Upper lobe of left lung (tissue), 6 donors: ENCODE data around the gene ZNRF1. TPM values are rescaled to one million over a fixed set of nuclear protein-coding genes. Genes with fewer than 3 reads are reported as not detected.

Experiments
- ATAC-seq, 2 donors: fragments of 200-7000 bp; cut with Tn5 transposase; one replicate each; pipeline ENCODE4 v1.9.1; 2022; ENCODE audit warnings: mild to moderate bottlenecking in 2 of 2, moderate library complexity in 2 of 2; ENCODE audit not compliant: low FRiP score in 2 of 2
- DNase-seq, 2 donors: peaks; one replicate each; pipeline ENCODE4 v3.0.0-alpha.2; 2019 to 2020
- H3K27ac ChIP-seq, 4 donors: fragments of 200-600 bp; sonication (generic); one replicate each; pipeline ENCODE4 v1.5.1; 2016 to 2019
- H3K27me3 ChIP-seq, 4 donors: fragments of 200-600 bp; sonication (generic); one replicate each; pipeline ENCODE4 v1.5.1; 2017 to 2019
- H3K36me3 ChIP-seq, 4 donors: fragments of 200-600 bp; sonication (generic); one replicate each; pipeline ENCODE4 v1.5.1; 2016 to 2019
- H3K4me1 ChIP-seq, 4 donors: fragments of 200-600 bp; sonication (generic); one replicate each; pipeline ENCODE4 v1.5.1; 2018 to 2019
- H3K4me3 ChIP-seq, 4 donors: fragments of 200-600 bp; sonication (generic); one replicate each; pipeline ENCODE4 v1.5.1; 2017 to 2019; ENCODE audit warnings: mild to moderate bottlenecking in 2 of 4, moderate library complexity in 1 of 4
- H3K9me3 ChIP-seq, 4 donors: fragments of 200-600 bp; sonication (generic); one replicate each; pipeline ENCODE4 v1.5.1; 2018 to 2019
- EP300 ChIP-seq, 4 donors: sonication (generic); formaldehyde crosslinking; IDR thresholded peaks; one replicate each; pipeline ENCODE4 v1.5.1; 2017; ENCODE audit warnings: antibody characterized with exemption in 4 of 4, control low read depth in 2 of 4
- POLR2A ChIP-seq, 4 donors: fragments of 450-650 bp; IDR thresholded peaks; one replicate each; pipeline ENCODE4 v1.5.1; 2016 to 2017; ENCODE audit warnings: antibody characterized with exemption in 4 of 4, mild to moderate bottlenecking in 2 of 4
- POLR2AphosphoS5 ChIP-seq, 2 donors: sonication (generic); formaldehyde crosslinking; IDR thresholded peaks; one replicate each; pipeline ENCODE4 v1.5.1; 2017; ENCODE audit warnings: antibody characterized with exemption in 2 of 2
- WGBS, 2 donors: methylation state at CpG; one replicate each; pipeline ENCODE4 v1.1.5; 2017 to 2018; 5-methylcytosine and 5-hydroxymethylcytosine counted together
- total RNA-seq, 6 donors: library from RNA; depleted of rRNA in 4 of 6; stranded (reverse); fragments of >200 nt in 4 of 6; gene quantifications; one replicate each; pipeline versions ENCODE4 v1.1.0 to v1.2.1, GENCODE V29; 2016 to 2021
- TF ChIP-seq, protein P1 (sequence below), 6 experiments: fragments of 450-650 bp in 4 of 6; fragments of 200-600 bp in 2 of 6; sonication (generic) in 2 of 6; IDR thresholded peaks; one replicate each; pipeline ENCODE4 v1.5.1; 2016 to 2019; ENCODE audit warnings: antibody characterized with exemption in 6 of 6
- donor health status: DM: no; HTN: no; CAD: no; lungs with moderate emphysema.
- donor health status: DM: no; HTN: yes; CAD: no; lungs with severe emphysema.

Gene ZNRF1
- total RNA-seq, 6 donors from 2014 or later: 18.5 to 40.0 (median 27.1) TPM

DNA sequence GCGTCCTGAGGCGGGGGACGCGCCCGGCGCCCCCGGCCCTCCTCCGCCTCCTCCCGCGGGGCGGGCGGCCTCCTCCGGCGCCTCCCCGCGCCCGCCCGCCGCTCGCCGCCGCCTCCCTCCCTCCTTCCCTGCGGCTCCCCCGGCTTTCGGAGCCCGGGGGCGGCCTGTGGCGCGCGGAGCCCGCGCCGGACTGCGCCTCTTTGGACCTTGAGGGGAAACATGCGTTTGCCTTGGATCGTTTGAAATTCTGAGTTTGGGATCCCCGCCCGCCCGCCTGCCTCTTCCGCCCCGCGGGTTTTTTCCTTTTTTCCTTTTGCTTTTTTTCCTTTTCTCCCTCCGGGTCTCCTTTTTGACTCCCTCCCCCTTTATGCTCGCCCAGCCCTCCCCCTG lies 390 bp downstream of the ZNRF1 start:
- TF ChIP-seq POLR2A (IDR thresholded peaks at IDR 0.05): no peak
- no peak for TF ChIP-seq EP300 (IDR thresholded peaks at IDR 0.05)
- TF ChIP-seq, protein P1, sequence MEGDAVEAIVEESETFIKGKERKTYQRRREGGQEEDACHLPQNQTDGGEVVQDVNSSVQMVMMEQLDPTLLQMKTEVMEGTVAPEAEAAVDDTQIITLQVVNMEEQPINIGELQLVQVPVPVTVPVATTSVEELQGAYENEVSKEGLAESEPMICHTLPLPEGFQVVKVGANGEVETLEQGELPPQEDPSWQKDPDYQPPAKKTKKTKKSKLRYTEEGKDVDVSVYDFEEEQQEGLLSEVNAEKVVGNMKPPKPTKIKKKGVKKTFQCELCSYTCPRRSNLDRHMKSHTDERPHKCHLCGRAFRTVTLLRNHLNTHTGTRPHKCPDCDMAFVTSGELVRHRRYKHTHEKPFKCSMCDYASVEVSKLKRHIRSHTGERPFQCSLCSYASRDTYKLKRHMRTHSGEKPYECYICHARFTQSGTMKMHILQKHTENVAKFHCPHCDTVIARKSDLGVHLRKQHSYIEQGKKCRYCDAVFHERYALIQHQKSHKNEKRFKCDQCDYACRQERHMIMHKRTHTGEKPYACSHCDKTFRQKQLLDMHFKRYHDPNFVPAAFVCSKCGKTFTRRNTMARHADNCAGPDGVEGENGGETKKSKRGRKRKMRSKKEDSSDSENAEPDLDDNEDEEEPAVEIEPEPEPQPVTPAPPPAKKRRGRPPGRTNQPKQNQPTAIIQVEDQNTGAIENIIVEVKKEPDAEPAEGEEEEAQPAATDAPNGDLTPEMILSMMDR (IDR thresholded peaks at IDR 0.05): no peak
- Histone ChIP-seq H3K4me1 (peaks cover 26 to 44% (median 31%) of the 10 kb centered on the region in 4 donors), H3K4me3 (peak overlapping the region; percentile 31 to 98 (median 90)), H3K27ac (peak overlapping the region; percentile 82 to 90 (median 86)), H3K36me3 (no peaks in the 10 kb centered on the region), H3K9me3 (no peaks in the 10 kb centered on the region), H3K27me3 (no peaks in the 10 kb centered on the region)
- ATAC-seq: peak in 1 of 2 donors; percentile 64
- DNase-seq: peak in 1 of 2 donors; percentile 91
- 0 to 1% methylated on average over 18 of the region's 44 CpGs for WGBS, 2 donors

DNA sequence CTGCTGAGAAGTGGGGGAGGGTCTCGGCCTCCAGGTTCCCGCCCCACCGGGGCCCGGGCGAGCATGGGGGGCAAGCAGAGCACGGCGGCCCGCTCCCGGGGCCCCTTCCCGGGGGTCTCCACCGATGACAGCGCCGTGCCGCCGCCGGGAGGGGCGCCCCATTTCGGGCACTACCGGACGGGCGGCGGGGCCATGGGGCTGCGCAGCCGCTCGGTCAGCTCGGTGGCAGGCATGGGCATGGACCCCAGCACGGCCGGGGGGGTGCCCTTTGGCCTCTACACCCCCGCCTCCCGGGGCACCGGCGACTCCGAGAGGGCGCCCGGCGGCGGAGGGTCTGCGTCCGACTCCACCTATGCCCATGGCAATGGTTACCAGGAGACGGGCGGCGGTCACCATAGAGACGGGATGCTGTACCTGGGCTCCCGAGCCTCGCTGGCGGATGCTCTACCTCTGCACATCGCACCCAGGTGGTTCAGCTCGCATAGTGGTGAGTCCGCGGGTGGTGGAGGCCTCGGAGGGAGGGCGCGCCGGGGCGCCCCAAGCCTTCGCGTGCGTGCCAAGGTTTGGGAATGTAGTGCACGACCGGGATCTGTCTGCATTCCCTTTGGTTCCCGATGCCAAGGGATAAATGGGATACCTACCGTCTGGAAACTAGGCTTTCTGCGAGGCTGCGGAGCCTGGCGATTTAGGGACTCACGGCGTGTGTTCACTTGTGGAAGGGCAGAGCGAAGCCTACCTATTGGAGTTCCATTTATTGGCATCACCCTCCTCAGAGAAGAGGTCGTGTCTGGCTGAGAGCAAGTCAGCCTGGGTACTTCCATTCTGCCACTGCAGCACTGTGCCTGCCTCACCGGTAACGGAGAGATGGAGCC lies 1.0 kb downstream of the ZNRF1 start:
- 1 to 2% methylated on average over 26 to 40 of the region's 71 CpGs for WGBS, 2 donors
- H3K36me3 ChIP-seq: no peaks in the 10 kb centered on the region
- H3K27me3 ChIP-seq: no peaks in the 10 kb centered on the region
- no peaks in the 10 kb centered on the region for H3K9me3 ChIP-seq
- peak overlapping the region; percentile 31 to 98 (median 90) for H3K4me3 ChIP-seq
- peaks cover 26 to 44% (median 31%) of the 10 kb centered on the region in 4 donors for H3K4me1 ChIP-seq
- ATAC-seq: peak in 1 of 2 donors; percentile 43
- peak overlapping the region; percentile 82 to 90 (median 86) for H3K27ac ChIP-seq
- no peak for TF ChIP-seq EP300 (IDR thresholded peaks at IDR 0.05)
- TF ChIP-seq, protein P1 (IDR thresholded peaks at IDR 0.05): peak in 1 of 6 experiments; percentile 4
- no peak for TF ChIP-seq POLR2AphosphoS5 (IDR thresholded peaks at IDR 0.05)
- DNase-seq: peak; percentile 76 to 89

DNA sequence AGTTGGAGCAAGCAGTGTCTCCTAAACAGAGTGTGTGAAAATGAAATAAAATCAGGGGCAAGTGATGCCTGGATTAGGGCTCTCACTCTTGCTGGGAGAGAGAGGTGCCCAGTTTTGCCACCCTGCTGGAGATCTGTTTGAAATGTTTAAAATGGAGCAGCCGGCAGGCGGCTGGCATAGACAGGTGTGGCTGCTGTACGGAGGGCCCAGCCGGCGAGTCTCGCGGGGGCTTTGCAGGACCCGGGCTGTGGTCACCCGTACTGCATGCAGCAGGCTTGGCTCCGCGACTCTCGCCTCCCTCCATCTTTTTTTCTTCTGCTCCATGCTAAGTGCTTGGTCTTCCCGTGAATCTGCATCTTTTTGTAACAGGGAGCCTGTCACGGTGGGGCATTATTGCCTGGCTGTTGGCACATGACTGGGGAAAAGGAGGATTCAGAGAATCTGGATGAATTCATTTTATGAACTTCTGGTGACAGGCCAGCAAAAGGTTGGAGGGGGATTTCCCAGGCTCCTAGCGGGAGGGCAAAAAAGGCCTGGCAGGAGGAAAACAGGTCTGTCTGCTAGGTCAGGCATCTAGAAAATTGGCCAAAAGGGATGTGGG lies 1.8 kb downstream of the ZNRF1 start:
- DNase-seq: peak in 1 of 2 donors; percentile 68
- peak overlapping the region; percentile 31 to 98 (median 90) for H3K4me3 ChIP-seq
- H3K27me3 ChIP-seq: no peaks in the 10 kb centered on the region
- no peaks in the 10 kb centered on the region for H3K36me3 ChIP-seq
- no peak for TF ChIP-seq EP300 (IDR thresholded peaks at IDR 0.05)
- no peak for TF ChIP-seq POLR2A (IDR thresholded peaks at IDR 0.05)
- TF ChIP-seq POLR2AphosphoS5 (IDR thresholded peaks at IDR 0.05): no peak
- TF ChIP-seq, protein P1 (IDR thresholded peaks at IDR 0.05): no peak
- H3K9me3 ChIP-seq: no peaks in the 10 kb centered on the region
- H3K4me1 ChIP-seq: peaks cover 26 to 44% (median 31%) of the 10 kb centered on the region in 4 donors
- no peak for ATAC-seq
- H3K27ac ChIP-seq: peak overlapping the region in 3 of 4 donors; percentile 65 to 90 (median 82)
- WGBS, 2 donors: 15 to 17% methylated on average over 15 of the region's 15 CpGs

DNA sequence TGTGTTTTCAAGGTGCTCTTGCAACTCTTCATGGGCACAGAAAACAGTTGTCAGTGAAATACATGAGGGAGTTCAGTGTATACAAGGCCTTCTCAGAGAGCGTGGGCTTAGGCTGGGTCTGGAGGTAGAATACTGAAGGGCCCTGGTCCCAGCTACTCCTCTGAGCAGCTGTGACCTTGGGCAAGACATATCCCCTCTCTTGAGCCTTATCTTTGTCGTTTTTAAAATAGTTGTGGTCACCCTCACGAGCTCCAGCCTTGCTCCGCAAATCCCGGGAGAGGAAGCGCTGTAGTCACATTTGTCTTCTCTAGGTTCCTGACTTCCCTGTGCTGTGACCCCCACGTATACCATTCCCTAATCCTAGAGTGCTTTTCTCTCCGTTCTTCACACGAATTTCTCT lies 3.6 kb downstream of the ZNRF1 start:
- no peak for DNase-seq
- H3K4me3 ChIP-seq: peak overlapping the region in 1 of 4 donors; percentile 98
- H3K4me1 ChIP-seq: peaks cover 26 to 49% (median 31%) of the 10 kb centered on the region in 4 donors
- no peaks in the 10 kb centered on the region for H3K36me3 ChIP-seq
- 35 to 42% methylated on average over 9 of the region's 9 CpGs for WGBS, 2 donors
- ATAC-seq: no peak
- TF ChIP-seq, protein P1 (IDR thresholded peaks at IDR 0.05): no peak
- no peak for TF ChIP-seq EP300 (IDR thresholded peaks at IDR 0.05)
- no peak for TF ChIP-seq POLR2AphosphoS5 (IDR thresholded peaks at IDR 0.05)
- TF ChIP-seq POLR2A (IDR thresholded peaks at IDR 0.05): no peak
- no peaks in the 10 kb centered on the region for H3K27me3 ChIP-seq
- H3K9me3 ChIP-seq: no peaks in the 10 kb centered on the region
- peak overlapping the region in 1 of 4 donors; percentile 13 for H3K27ac ChIP-seq
